AG10803 (cell line): Measurements from ENCODE around the gene TNPO3.
A peak's percentile ranks its signal among the peaks of the same experiment; 100 is the strongest.

Source experiments
- DNase-seq: peaks from one replicate; pipeline ENCODE4 v3.0.0; 2010; ENCODE audit warnings: low read depth
- H3K4me3 ChIP-seq: 2 replicates; pipeline ENCODE4 v1.5.1; 2011; ENCODE audit warnings: mild to moderate bottlenecking, low read length, control low read depth
- CTCF ChIP-seq: conservative IDR thresholded peaks from 2 replicates; pipeline ENCODE4 v1.5.1; 2011; ENCODE audit warnings: mild to moderate bottlenecking, low read length, control low read depth, inconsistent platforms

Gene TNPO3

GRCh38 chr7:129094501-129094900 lies 39.6 kb upstream of the TNPO3 start:
- no peak overlapping the region for H3K4me3 ChIP-seq
- DNase-seq, result no peak
- no peak for TF ChIP-seq CTCF

- H3K4me3 ChIP-seq, result no peak overlapping the region
- TF ChIP-seq CTCF, result no peak
- no peak for DNase-seq
Observed at GRCh38 chr7:129093867-129094456, 39.1 kb upstream of the TNPO3 start.

GRCh38 chr7:129091484-129092002 lies 36.6 kb upstream of the TNPO3 start:
- peak; percentile 44 for DNase-seq
- no peak overlapping the region for H3K4me3 ChIP-seq
- TF ChIP-seq CTCF, result peak; percentile 99

GRCh38 chr7:129090300-129090907 lies 35.5 kb upstream of the TNPO3 start:
- no peak for TF ChIP-seq CTCF
- DNase-seq, result no peak
- H3K4me3 ChIP-seq, result no peak overlapping the region

GRCh38 chr7:129089521-129090212 lies 34.8 kb upstream of the TNPO3 start:
- TF ChIP-seq CTCF, result no peak
- no peak for DNase-seq
- H3K4me3 ChIP-seq, result no peak overlapping the region

- H3K4me3 ChIP-seq, result no peak overlapping the region
- TF ChIP-seq CTCF, result no peak
- DNase-seq, result no peak
Observed at GRCh38 chr7:129084801-129085551, 30.1 kb upstream of the TNPO3 start.
